Ascending aorta (tissue), 2 donors: ENCODE results near the gene MXD3. TPM values are rescaled to one million over a fixed set of nuclear protein-coding genes. Genes with fewer than 3 reads are reported as not detected.

Experiments used
- DNase-seq, 2 donors: peaks; one replicate each; pipeline ENCODE4 v3.0.0-alpha.2; 2019; ENCODE audit warnings: low spot score in 2 of 2
- H3K27ac ChIP-seq, 2 donors: fragments of 200-600 bp; sonication (generic); one replicate each; pipeline ENCODE4 v1.5.1; 2016 to 2017; ENCODE audit warnings: mild to moderate bottlenecking in 1 of 2
- H3K27me3 ChIP-seq: fragments of 200-600 bp; sonication (generic); one replicate; pipeline ENCODE4 v1.5.1; 2017
- H3K36me3 ChIP-seq, 2 donors: fragments of 200-600 bp; sonication (generic); one replicate each; pipeline ENCODE4 v1.5.1; 2016
- H3K4me1 ChIP-seq, 2 donors: fragments of 200-600 bp; sonication (generic); one replicate each; pipeline ENCODE4 v1.5.1; 2016 to 2017; ENCODE audit warnings: mild to moderate bottlenecking in 1 of 2
- H3K4me3 ChIP-seq, 2 donors: fragments of 200-600 bp; sonication (generic); one replicate each; pipeline ENCODE4 v1.5.1; 2016 to 2017; ENCODE audit warnings: mild to moderate bottlenecking in 1 of 2
- H3K9me3 ChIP-seq, 2 donors: fragments of 200-600 bp; sonication (generic); one replicate each; pipeline ENCODE4 v1.5.1; 2016
- CTCF ChIP-seq, 3 experiments: fragments of 200-600 bp in 2 of 3; fragments of 450-650 bp in 1 of 3; sonication (generic) in 2 of 3; IDR thresholded peaks; one replicate each; pipeline ENCODE4 v1.5.1; 2016 to 2019; ENCODE audit warnings: antibody characterized with exemption in 3 of 3, mild to moderate bottlenecking in 1 of 3, moderate library complexity in 1 of 3
- intact Hi-C: fragments of 100-400 bp; cut with DNase I; formaldehyde crosslinking; loops from one replicate; pipeline ENCODE4 v1.15.1; 2023
- total RNA-seq: library from RNA; depleted of rRNA; stranded (reverse); fragments of >200 nt; gene quantifications from one replicate; pipeline ENCODE4 v1.1.0, GENCODE V29; 2016

The MXD3 gene
- total RNA-seq, 1 donor from 2014 or later = 13.5 TPM

- no peak for TF ChIP-seq CTCF (IDR thresholded peaks at IDR 0.05)
- Histone ChIP-seq H3K4me3 (no peak overlapping the region), H3K4me1 (peaks cover 12 to 18% of the 10 kb centered on the region in 2 donors), H3K27ac (no peak overlapping the region), H3K36me3 (peaks cover 0 to 3% of the 10 kb centered on the region in 2 donors), H3K27me3 (no peaks in the 10 kb centered on the region), H3K9me3 (no peaks in the 10 kb centered on the region)
- intact Hi-C loops = loop anchor here (5.0 kb wide), 3 partner anchors 138 to 203 kb away; partner anchors contain the start of genes DDX41 and PDLIM7
- no peak for DNase-seq
Observed at GRCh38 chr5:177314376-177315342, 3.0 kb upstream of the MXD3 start.

GRCh38 chr5:177313561-177314259 lies 2.0 kb upstream of the MXD3 start:
- intact Hi-C loops = loop anchor here (2.0 to 5.0 kb wide), 4 partner anchors 37 to 204 kb away; partner anchors contain the start of genes DDX41, LMAN2 and PDLIM7
- Histone ChIP-seq H3K27me3 (no peaks in the 10 kb centered on the region), H3K4me1 (peaks cover 12 to 18% of the 10 kb centered on the region in 2 donors), H3K27ac (no peak overlapping the region), H3K4me3 (no peak overlapping the region), H3K36me3 (peaks cover 3% of the 10 kb centered on the region in 2 donors), H3K9me3 (no peaks in the 10 kb centered on the region)
- no peak for DNase-seq
- TF ChIP-seq CTCF (IDR thresholded peaks at IDR 0.05) = no peak

GRCh38 chr5:177312649-177313181 lies 1.0 kb upstream of the MXD3 start:
- TF ChIP-seq CTCF (IDR thresholded peaks at IDR 0.05) = no peak
- H3K27me3 ChIP-seq = no peaks in the 10 kb centered on the region
- intact Hi-C loops = loop anchor here (2.0 to 5.0 kb wide), 4 partner anchors 38 to 205 kb away; partner anchors contain the start of genes DDX41, LMAN2 and PDLIM7
- H3K4me3 ChIP-seq = peak overlapping the region; percentile 57 to 66
- H3K36me3 ChIP-seq = peaks cover 3 to 5% of the 10 kb centered on the region in 2 donors
- H3K27ac ChIP-seq = no peak overlapping the region
- peaks cover 12 to 18% of the 10 kb centered on the region in 2 donors for H3K4me1 ChIP-seq
- H3K9me3 ChIP-seq = no peaks in the 10 kb centered on the region
- no peak for DNase-seq

GRCh38 chr5:177311392-177311722 lies 341 bp downstream of the MXD3 start:
- peaks cover 12 to 18% of the 10 kb centered on the region in 2 donors for H3K4me1 ChIP-seq
- no peak overlapping the region for H3K27ac ChIP-seq
- DNase-seq = no peak
- peaks cover 2 to 19% of the 10 kb centered on the region in 2 donors for H3K36me3 ChIP-seq
- TF ChIP-seq CTCF (IDR thresholded peaks at IDR 0.05) = no peak
- intact Hi-C loops = loop anchor here (5.0 kb wide), 3 partner anchors 141 to 206 kb away; partner anchors contain the start of genes DDX41 and PDLIM7
- H3K27me3 ChIP-seq = no peaks in the 10 kb centered on the region
- H3K9me3 ChIP-seq = no peaks in the 10 kb centered on the region
- H3K4me3 ChIP-seq = peak overlapping the region; percentile 57 to 66

- Histone ChIP-seq H3K4me1 (peaks cover 12 to 18% of the 10 kb centered on the region in 2 donors), H3K27ac (no peak overlapping the region), H3K4me3 (peak overlapping the region; percentile 57 to 66), H3K27me3 (no peaks in the 10 kb centered on the region), H3K36me3 (peaks cover 2 to 23% of the 10 kb centered on the region in 2 donors), H3K9me3 (no peaks in the 10 kb centered on the region)
- no peak for TF ChIP-seq CTCF (IDR thresholded peaks at IDR 0.05)
- intact Hi-C loops = loop anchor here (5.0 kb wide), 3 partner anchors 141 to 206 kb away; partner anchors contain the start of genes DDX41 and PDLIM7
- DNase-seq = no peak
Observed at GRCh38 chr5:177310757-177311391, 824 bp downstream of the MXD3 start.
